AG04449 (cell line): ENCODE data around the gene IP6K1.

Source experiments
- CTCF ChIA-PET: fragments of 350-600 bp; formaldehyde crosslinking; extraction: SDS; loops from one replicate; lab custom pipeline; 2021; ENCODE audit warnings: antibody characterized with exemption; lab: Yijun Ruan, JAX
- POLR2A ChIA-PET: fragments of 400-600, 350-600 bp; formaldehyde crosslinking; extraction: SDS; loops from one replicate; lab custom pipeline; 2020; ENCODE audit warnings: antibody characterized with exemption, inconsistent platforms; lab: Yijun Ruan, JAX
- DNase-seq: peaks from one replicate; pipeline ENCODE4 v3.0.0-alpha.2; 2010; ENCODE audit warnings: low read depth, low spot score
- H3K4me3 ChIP-seq: 2 replicates; pipeline ENCODE4 v1.5.1; 2011; ENCODE audit warnings: low read depth, mild to moderate bottlenecking, control low read depth, low read length
- TF ChIP-seq, protein P1 (sequence below): IDR thresholded peaks from one replicate; pipeline ENCODE4 v1.5.1; 2011; ENCODE audit warnings: mild to moderate bottlenecking, moderate library complexity, low read length, control low read depth, inconsistent platforms; ENCODE audit not compliant: insufficient read depth; ENCODE audit errors: missing control alignments

The IP6K1 gene

GRCh38 chr3:49772703-49773102 lies 13.6 kb downstream of the IP6K1 start:
- no peak for DNase-seq
- POLR2A ChIA-PET: interaction anchor here (1.3 kb wide), 1 partner anchor 14 kb away, joined by 4 read pairs; the partner anchor contains the start of gene IP6K1
- H3K4me3 ChIP-seq: no peak overlapping the region
- TF ChIP-seq, protein P1, sequence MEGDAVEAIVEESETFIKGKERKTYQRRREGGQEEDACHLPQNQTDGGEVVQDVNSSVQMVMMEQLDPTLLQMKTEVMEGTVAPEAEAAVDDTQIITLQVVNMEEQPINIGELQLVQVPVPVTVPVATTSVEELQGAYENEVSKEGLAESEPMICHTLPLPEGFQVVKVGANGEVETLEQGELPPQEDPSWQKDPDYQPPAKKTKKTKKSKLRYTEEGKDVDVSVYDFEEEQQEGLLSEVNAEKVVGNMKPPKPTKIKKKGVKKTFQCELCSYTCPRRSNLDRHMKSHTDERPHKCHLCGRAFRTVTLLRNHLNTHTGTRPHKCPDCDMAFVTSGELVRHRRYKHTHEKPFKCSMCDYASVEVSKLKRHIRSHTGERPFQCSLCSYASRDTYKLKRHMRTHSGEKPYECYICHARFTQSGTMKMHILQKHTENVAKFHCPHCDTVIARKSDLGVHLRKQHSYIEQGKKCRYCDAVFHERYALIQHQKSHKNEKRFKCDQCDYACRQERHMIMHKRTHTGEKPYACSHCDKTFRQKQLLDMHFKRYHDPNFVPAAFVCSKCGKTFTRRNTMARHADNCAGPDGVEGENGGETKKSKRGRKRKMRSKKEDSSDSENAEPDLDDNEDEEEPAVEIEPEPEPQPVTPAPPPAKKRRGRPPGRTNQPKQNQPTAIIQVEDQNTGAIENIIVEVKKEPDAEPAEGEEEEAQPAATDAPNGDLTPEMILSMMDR: no peak
- CTCF ChIA-PET: interaction anchor here (1.3 kb wide), 1 partner anchor 67 kb away, joined by 3 read pairs; no protein-coding TSS in a partner anchor

DNA sequence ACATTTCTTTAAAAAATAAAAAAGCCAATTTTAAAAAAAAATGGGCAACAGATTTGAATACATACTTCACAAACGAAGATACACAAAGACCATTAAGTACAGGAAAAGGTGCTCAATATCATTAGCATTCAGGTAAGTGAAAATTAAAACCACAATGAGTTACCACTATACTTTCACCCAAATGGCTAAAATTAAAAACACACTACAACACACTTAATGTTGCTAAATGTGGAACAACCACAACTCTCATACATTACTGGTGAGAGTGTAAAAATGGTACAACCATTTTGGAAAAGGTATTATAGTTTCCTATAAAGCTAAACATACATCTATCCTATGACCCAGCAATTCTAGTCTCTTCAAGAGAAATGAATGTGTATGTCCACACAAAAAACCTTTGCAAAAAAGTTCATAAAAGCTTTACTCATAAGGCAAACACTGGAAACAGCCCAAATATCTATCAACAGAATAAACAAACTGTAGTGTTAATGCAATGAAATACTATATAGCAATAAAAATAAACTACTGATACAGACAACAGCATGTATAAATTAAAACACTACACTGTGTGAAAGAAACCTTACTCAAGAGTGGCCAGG lies 14.9 kb downstream of the IP6K1 start:
- ChIA-PET POLR2A (no interaction called here), CTCF (interaction anchor here (0.6 to 2.1 kb wide), 7 partner anchors 12 to 68 kb away, joined by 3 to 8 read pairs (median 3); partner anchors contain the start of gene INKA1)
- TF ChIP-seq, protein P1: no peak
- H3K4me3 ChIP-seq: no peak overlapping the region
- no peak for DNase-seq

GRCh38 chr3:49769926-49770325 lies 16.4 kb downstream of the IP6K1 start:
- ChIA-PET POLR2A (interaction anchor here (0.6 kb wide), 1 partner anchor 12 kb away, joined by 3 read pairs; no protein-coding TSS in a partner anchor), CTCF (interaction anchor here (1.1 to 2.1 kb wide), 5 partner anchors 12 to 69 kb away, joined by 3 to 8 read pairs (median 5); partner anchors contain the start of gene INKA1)
- TF ChIP-seq, protein P1: no peak
- DNase-seq: no peak
- H3K4me3 ChIP-seq: no peak overlapping the region

DNA sequence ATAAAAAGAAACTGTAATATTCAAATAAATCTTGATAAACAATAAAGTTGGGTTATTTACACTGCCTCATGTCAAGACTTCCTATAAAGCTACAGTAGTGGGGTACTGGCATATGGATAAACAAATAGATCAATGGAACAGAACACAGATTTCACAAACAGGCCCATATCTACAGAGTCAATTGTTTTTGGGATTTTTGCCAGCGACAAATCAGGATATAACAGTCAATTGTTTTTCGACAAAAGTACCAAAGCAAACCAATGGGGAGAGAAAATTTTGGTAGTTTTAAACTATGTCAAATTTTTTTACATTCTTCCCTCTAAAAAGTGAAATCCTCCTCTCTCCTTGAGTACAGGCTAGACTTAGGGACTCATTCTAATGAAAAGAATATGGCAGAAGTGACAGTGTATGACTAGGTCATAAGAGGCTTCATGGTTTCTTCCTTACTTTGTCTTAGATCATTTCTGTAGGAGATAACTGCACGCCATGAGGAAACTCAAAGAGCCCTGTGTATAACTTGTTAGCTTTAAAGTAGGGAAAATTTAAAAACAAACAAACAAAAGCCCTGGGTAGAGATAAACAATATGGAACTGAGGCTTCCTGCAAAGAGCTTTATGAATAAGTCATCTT lies 16.9 kb downstream of the IP6K1 start:
- H3K4me3 ChIP-seq: no peak overlapping the region
- TF ChIP-seq, protein P1: no peak
- ChIA-PET POLR2A (interaction anchor here (0.6 kb wide), 1 partner anchor 11 kb away, joined by 3 read pairs; no protein-coding TSS in a partner anchor), CTCF (interaction anchor here (1.1 to 2.1 kb wide), 5 partner anchors 11 to 70 kb away, joined by 3 to 8 read pairs (median 5); partner anchors contain the start of gene INKA1)
- no peak for DNase-seq

DNA sequence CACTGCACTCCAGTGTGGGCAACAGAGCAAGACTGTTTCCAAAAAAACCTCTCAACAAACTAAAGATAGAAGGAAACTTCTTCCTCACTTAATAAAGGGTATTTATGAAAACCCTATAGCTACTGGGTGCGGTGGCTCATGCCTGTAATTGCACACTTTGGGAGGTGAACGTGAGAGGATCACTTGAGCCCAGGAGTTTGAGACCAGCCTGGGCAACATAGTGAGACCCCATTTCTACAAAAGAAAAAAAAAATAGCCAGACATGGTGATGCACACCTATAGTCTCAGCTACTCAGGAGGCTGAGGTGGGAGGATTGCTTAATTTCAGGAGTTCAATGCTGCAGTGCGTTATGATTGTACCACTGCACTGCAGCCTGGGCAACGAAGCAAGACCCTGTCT lies 22.4 kb downstream of the IP6K1 start:
- DNase-seq: no peak
- CTCF ChIA-PET: no interaction called here
- POLR2A ChIA-PET: no interaction called here
- TF ChIP-seq, protein P1: no peak
- no peak overlapping the region for H3K4me3 ChIP-seq

GRCh38 chr3:49761661-49762060 lies 24.7 kb downstream of the IP6K1 start:
- POLR2A ChIA-PET: no interaction called here
- no peak for DNase-seq
- no peak overlapping the region for H3K4me3 ChIP-seq
- CTCF ChIA-PET: no interaction called here
- TF ChIP-seq, protein P1: no peak
